ENCODE measurements around the gene CNOT6. TPM values are rescaled to one million over a fixed set of nuclear protein-coding genes. Genes with fewer than 3 reads are reported as not detected.

The CNOT6 gene
- total RNA-seq, 1 experiment from 2014 or later = 10.6 TPM

DNA sequence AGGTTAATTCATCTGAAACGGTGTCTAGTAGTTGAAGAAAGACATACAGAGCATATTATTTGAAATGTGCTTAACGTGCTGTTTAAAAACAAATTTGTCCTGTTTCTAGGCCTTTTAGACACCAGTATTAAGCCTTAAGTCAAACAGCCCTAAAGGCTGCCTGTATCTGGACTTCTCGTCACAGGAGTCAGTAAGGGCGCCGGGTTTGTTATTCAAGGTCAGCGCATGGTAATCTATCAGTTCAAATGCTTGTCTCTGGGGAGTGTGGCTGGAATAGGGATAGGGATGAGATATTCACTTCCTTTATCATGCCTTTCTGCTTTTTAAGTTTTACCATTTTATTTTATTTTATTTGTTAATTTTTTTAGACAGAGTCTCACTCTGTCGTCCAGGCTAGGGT is 9.4 kb upstream of the CNOT6 start:
- Histone ChIP-seq H3K9me3 (ENCODE audit: low read length) (no peaks in the 10 kb centered on the region), H3K4me2 (ENCODE audit: low read length) (no peak overlapping the region), H3K27me3 (ENCODE audit: low read length) (no peaks in the 10 kb centered on the region), H3K9me2 (replicated peaks; ENCODE audit: low read length) (no peaks in the 10 kb centered on the region), H3K27ac (ENCODE audit: low read length) (no peak overlapping the region), H3F3A (ENCODE audit: low read length, unreplicated experiment) (no peaks in the 10 kb centered on the region), H3K36me3 (ENCODE audit: low read depth, low read length) (no peaks in the 10 kb centered on the region), H3K9ac (ENCODE audit: low read length) (no peak overlapping the region), H2AFZ (ENCODE audit: low read length) (no peak overlapping the region), H3K4me3 (ENCODE audit: low read length) (no peak overlapping the region), H3K4me1 (ENCODE audit: insufficient read depth, low read length) (no peaks in the 10 kb centered on the region), H4K20me1 (ENCODE audit: low read length) (no peaks in the 10 kb centered on the region), H3K79me2 (ENCODE audit: low read length) (no peaks in the 10 kb centered on the region)
- ATAC-seq (no peak), DNase-seq (no peak)
- ChIA-PET POLR2A (ENCODE audit: unreplicated experiment) (no interaction called here), CTCF (interaction anchor here (0.5 kb wide), 1 partner anchor 192 kb away, joined by 10 read pairs; no protein-coding TSS in a partner anchor)
- TF ChIP-seq, protein P1, sequence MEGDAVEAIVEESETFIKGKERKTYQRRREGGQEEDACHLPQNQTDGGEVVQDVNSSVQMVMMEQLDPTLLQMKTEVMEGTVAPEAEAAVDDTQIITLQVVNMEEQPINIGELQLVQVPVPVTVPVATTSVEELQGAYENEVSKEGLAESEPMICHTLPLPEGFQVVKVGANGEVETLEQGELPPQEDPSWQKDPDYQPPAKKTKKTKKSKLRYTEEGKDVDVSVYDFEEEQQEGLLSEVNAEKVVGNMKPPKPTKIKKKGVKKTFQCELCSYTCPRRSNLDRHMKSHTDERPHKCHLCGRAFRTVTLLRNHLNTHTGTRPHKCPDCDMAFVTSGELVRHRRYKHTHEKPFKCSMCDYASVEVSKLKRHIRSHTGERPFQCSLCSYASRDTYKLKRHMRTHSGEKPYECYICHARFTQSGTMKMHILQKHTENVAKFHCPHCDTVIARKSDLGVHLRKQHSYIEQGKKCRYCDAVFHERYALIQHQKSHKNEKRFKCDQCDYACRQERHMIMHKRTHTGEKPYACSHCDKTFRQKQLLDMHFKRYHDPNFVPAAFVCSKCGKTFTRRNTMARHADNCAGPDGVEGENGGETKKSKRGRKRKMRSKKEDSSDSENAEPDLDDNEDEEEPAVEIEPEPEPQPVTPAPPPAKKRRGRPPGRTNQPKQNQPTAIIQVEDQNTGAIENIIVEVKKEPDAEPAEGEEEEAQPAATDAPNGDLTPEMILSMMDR (conservative IDR thresholded peaks at IDR 0.05; ENCODE audit: low read depth, low read length) = no peak
- TF ChIP-seq EZH2phosphoT487 (IDR thresholded peaks at IDR 0.05; ENCODE audit: borderline replicate concordance, low read length) (no peak), EZH2 (IDR thresholded peaks at IDR 0.05; ENCODE audit: low read length, unreplicated experiment) (no peak)
- no TSS peak for BruUV-seq (replicated peaks)
- intact Hi-C loops (cut with micrococcal nuclease) = no loop called here

DNA sequence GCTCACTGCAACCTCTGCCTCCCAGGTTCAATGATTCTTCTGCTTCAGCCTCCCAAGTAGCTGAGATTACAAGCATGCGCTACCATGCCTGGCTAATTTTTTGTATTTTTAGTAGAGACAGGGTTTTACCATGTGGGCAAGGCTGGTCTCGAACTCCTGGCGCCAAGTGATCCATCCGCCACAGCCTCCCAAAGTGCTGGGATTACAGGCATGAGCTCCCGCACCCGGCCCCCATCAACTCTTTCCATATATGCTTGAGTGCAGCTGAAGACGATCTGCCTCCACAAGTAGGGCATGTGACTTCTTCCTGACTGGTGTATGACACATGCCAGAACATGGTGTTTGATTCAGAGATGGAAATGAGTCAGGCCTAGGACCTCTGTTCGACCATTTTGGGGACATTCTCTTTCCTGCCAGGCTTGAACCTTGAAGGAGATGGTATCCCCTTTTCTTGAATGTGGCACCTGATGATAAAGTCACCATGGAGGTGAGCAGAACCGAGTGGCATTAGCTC is 7.5 kb upstream of the CNOT6 start:
- BruUV-seq (replicated peaks) = no TSS peak
- Histone ChIP-seq H3F3A (ENCODE audit: low read length, unreplicated experiment) (no peaks in the 10 kb centered on the region), H3K4me3 (ENCODE audit: low read length) (no peak overlapping the region), H3K9me3 (ENCODE audit: low read length) (no peaks in the 10 kb centered on the region), H3K36me3 (ENCODE audit: low read depth, low read length) (no peaks in the 10 kb centered on the region), H3K27me3 (ENCODE audit: low read length) (no peaks in the 10 kb centered on the region), H4K20me1 (ENCODE audit: low read length) (no peaks in the 10 kb centered on the region), H3K79me2 (ENCODE audit: low read length) (no peaks in the 10 kb centered on the region), H3K9me2 (replicated peaks; ENCODE audit: low read length) (no peaks in the 10 kb centered on the region), H3K9ac (ENCODE audit: low read length) (no peak overlapping the region), H3K27ac (ENCODE audit: low read length) (no peak overlapping the region), H2AFZ (ENCODE audit: low read length) (no peak overlapping the region), H3K4me2 (ENCODE audit: low read length) (no peak overlapping the region), H3K4me1 (ENCODE audit: insufficient read depth, low read length) (no peaks in the 10 kb centered on the region)
- ATAC-seq (no peak), DNase-seq (no peak)
- CTCF ChIA-PET = no interaction called here
- TF ChIP-seq, protein P1 (conservative IDR thresholded peaks at IDR 0.05; ENCODE audit: low read depth, low read length) = no peak
- no peak for TF ChIP-seq EZH2 (IDR thresholded peaks at IDR 0.05; ENCODE audit: low read length, unreplicated experiment)
- TF ChIP-seq EZH2phosphoT487 (IDR thresholded peaks at IDR 0.05; ENCODE audit: borderline replicate concordance, low read length) = no peak
- POLR2A ChIA-PET (ENCODE audit: unreplicated experiment) = no interaction called here
- intact Hi-C loops (cut with micrococcal nuclease) = no loop called here

DNA sequence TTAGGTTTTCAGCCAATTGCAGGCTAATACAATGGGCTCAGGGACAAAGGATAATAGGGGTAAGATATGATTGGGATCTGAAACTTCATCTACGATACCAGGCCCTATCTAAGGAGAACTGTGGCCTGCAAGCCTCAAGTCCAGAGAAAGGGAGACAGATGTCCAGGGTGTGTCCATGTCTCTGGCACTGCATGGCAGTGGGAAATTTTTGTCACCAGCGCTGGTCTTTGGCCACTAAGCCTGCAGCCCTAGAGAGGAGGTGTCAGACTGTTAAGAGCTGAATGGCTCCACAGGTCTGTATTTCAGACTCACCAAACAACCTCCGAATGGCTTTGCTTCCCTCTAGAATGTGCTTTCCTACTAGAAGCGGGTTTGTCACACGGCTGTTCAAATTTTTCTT is 6.6 kb upstream of the CNOT6 start:
- no peaks in the 10 kb centered on the region for H3K27me3 ChIP-seq (ENCODE audit: low read length)
- H3K36me3 ChIP-seq (ENCODE audit: low read depth, low read length) = no peaks in the 10 kb centered on the region
- no peak for TF ChIP-seq EZH2 (IDR thresholded peaks at IDR 0.05; ENCODE audit: low read length, unreplicated experiment)
- TF ChIP-seq, protein P1 (conservative IDR thresholded peaks at IDR 0.05; ENCODE audit: low read depth, low read length) = no peak
- intact Hi-C loops (cut with micrococcal nuclease) = no loop called here
- no peaks in the 10 kb centered on the region for H3K4me1 ChIP-seq (ENCODE audit: insufficient read depth, low read length)
- no peak overlapping the region for H3K4me3 ChIP-seq (ENCODE audit: low read length)
- H3F3A ChIP-seq (ENCODE audit: low read length, unreplicated experiment) = no peaks in the 10 kb centered on the region
- no peaks in the 10 kb centered on the region for H3K9me2 ChIP-seq (replicated peaks; ENCODE audit: low read length)
- H3K9ac ChIP-seq (ENCODE audit: low read length) = no peak overlapping the region
- ChIA-PET POLR2A (ENCODE audit: unreplicated experiment) (no interaction called here), CTCF (interaction anchor here (0.6 kb wide), 1 partner anchor 361 kb away, joined by 3 read pairs; no protein-coding TSS in a partner anchor)
- DNase-seq (no peak), ATAC-seq (no peak)
- H2AFZ ChIP-seq (ENCODE audit: low read length) = no peak overlapping the region
- no peak overlapping the region for H3K27ac ChIP-seq (ENCODE audit: low read length)
- H3K4me2 ChIP-seq (ENCODE audit: low read length) = no peak overlapping the region
- H3K9me3 ChIP-seq (ENCODE audit: low read length) = no peaks in the 10 kb centered on the region
- H4K20me1 ChIP-seq (ENCODE audit: low read length) = no peaks in the 10 kb centered on the region
- H3K79me2 ChIP-seq (ENCODE audit: low read length) = no peaks in the 10 kb centered on the region
- BruUV-seq (replicated peaks) = no TSS peak

Data from PC-3 (cell line).